ENCODE measurements around the gene IRX4.

- TF ChIP-seq CTCF (IDR thresholded peaks at IDR 0.05; ENCODE audit: insufficient read depth, low read depth, low read length) (no peak), EZH2 (IDR thresholded peaks at IDR 0.05; ENCODE audit: insufficient read depth, low read length) (no peak)
Measured at GRCh38 chr5:1923341-1923740, 40.6 kb upstream of the IRX4 start.
